ENCODE measurements around the gene TNPO2. TPM values are rescaled to one million over a fixed set of nuclear protein-coding genes. Genes with fewer than 3 reads are reported as not detected.
"Not testable (repeated sequence)": the region's sequence is repeated elsewhere in the genome, so short reads cannot be mapped to it uniquely, and the experiment has no call there.

TNPO2 gene
- total RNA-seq, 1 experiment from 2014 or later: 26.1 TPM

- no peak overlapping the region for H3K4me2 ChIP-seq (ENCODE audit: low read depth, low read length, poor library complexity, severe bottlenecking)
These were observed 7.6 kb upstream of the TNPO2 start for GRCh38 chr19:12731337-12731736.

GRCh38 chr19:12730064-12730463, 6.3 kb upstream of the TNPO2 start:
- Histone ChIP-seq H3K4me3 (ENCODE audit: low read length) (no peak overlapping the region), H3K9me2 (replicated peaks; ENCODE audit: insufficient read depth, low read length) (no peaks in the 10 kb centered on the region), H3K9ac (ENCODE audit: low read length) (no peak overlapping the region), H3K79me2 (ENCODE audit: low read length) (peaks cover 47% of the 10 kb centered on the region), H3K27me3 (ENCODE audit: low read length) (no peaks in the 10 kb centered on the region), H3K36me3 (ENCODE audit: insufficient read depth, low read length) (peaks cover 25% of the 10 kb centered on the region), H3K4me1 (ENCODE audit: low read length) (peaks cover 55% of the 10 kb centered on the region), H4K20me1 (ENCODE audit: insufficient read depth, low read depth, low read length) (peaks cover 33% of the 10 kb centered on the region), H3K4me2 (ENCODE audit: low read depth, low read length, poor library complexity, severe bottlenecking) (no peak overlapping the region), H3K27ac (ENCODE audit: low read length) (0 out of 2 replicates have a peak overlapping the region, but pooled peaks have one; percentile 30), H2AFZ (ENCODE audit: low read length) (no peak overlapping the region), H3K9me3 (ENCODE audit: low read length) (no peaks in the 10 kb centered on the region)
- DNase-seq: peak; percentile 68

More at GRCh38 chr19:12731337-12731736, 7.6 kb upstream of the TNPO2 start:
- H3K9me2 ChIP-seq (replicated peaks; ENCODE audit: insufficient read depth, low read length): no peaks in the 10 kb centered on the region
- H3K4me1 ChIP-seq (ENCODE audit: low read length): peaks cover 51% of the 10 kb centered on the region
- H3K9me3 ChIP-seq (ENCODE audit: low read length): no peaks in the 10 kb centered on the region
- peaks cover 33% of the 10 kb centered on the region for H4K20me1 ChIP-seq (ENCODE audit: insufficient read depth, low read depth, low read length)
- H3K36me3 ChIP-seq (ENCODE audit: insufficient read depth, low read length): peaks cover 25% of the 10 kb centered on the region
- no peak overlapping the region for H3K27ac ChIP-seq (ENCODE audit: low read length)
- no peaks in the 10 kb centered on the region for H3K27me3 ChIP-seq (ENCODE audit: low read length)
- H2AFZ ChIP-seq (ENCODE audit: low read length): no peak overlapping the region
- no peak overlapping the region for H3K4me3 ChIP-seq (ENCODE audit: low read length)
- H3K79me2 ChIP-seq (ENCODE audit: low read length): peaks cover 47% of the 10 kb centered on the region
- DNase-seq: no peak
- no peak overlapping the region for H3K9ac ChIP-seq (ENCODE audit: low read length)

DNA sequence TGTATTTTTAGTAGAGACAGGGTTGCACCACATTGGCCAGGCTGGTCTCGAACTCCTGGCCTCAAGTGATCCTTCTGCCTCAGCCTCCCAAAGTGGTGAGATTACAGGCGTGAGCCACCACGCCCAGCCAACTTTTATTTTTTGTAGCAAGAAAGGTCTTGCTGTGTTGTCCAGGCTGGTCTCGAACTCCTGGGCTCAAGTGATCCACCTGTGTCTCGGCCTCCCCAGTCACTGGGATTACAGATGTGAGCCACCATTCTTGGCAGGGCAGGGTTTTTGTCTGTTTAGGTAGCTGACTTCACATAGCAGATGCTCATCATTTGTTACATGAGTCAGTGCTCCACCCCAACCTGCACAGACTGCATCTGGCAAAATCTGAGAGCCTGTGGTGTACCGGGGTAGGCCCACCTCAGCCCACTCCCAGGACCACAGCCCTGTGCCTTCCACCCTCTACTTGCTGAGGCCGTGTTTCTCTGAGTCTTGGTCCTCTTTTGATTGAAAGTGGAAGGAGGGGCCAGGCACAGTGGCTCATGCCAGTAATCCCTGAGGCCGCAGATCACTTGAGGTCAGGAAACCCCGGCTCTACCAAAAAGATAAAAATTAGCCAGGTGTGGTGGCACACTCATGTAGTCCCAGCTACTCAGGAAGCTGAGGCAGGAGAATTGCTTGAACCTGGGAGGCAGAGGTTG, 4.2 kb upstream of the TNPO2 start:
- peaks cover 59% of the 10 kb centered on the region for H3K4me1 ChIP-seq (ENCODE audit: low read length)
- no peak overlapping the region for H3K4me2 ChIP-seq (ENCODE audit: low read depth, low read length, poor library complexity, severe bottlenecking)
- no peak overlapping the region for H3K4me3 ChIP-seq (ENCODE audit: low read length)
- no peaks in the 10 kb centered on the region for H3K27me3 ChIP-seq (ENCODE audit: low read length)
- no peak overlapping the region for H3K9ac ChIP-seq (ENCODE audit: low read length)
- peak overlapping the region; percentile 82; the same call in 1 of the 2 replicates for H3K27ac ChIP-seq (ENCODE audit: low read length)
- no peak for DNase-seq
- H3K9me3 ChIP-seq (ENCODE audit: low read length): no peaks in the 10 kb centered on the region
- peaks cover 40% of the 10 kb centered on the region for H3K79me2 ChIP-seq (ENCODE audit: low read length)
- H2AFZ ChIP-seq (ENCODE audit: low read length): no peak overlapping the region
- H3K9me2 ChIP-seq (replicated peaks; ENCODE audit: insufficient read depth, low read length): no peaks in the 10 kb centered on the region
- peaks cover 25% of the 10 kb centered on the region for H3K36me3 ChIP-seq (ENCODE audit: insufficient read depth, low read length)
- peaks cover 21% of the 10 kb centered on the region for H4K20me1 ChIP-seq (ENCODE audit: insufficient read depth, low read depth, low read length)

GRCh38 chr19:12726988-12727316, 3.2 kb upstream of the TNPO2 start:
- Histone ChIP-seq H3K79me2 (ENCODE audit: low read length) (peaks cover 37% of the 10 kb centered on the region), H4K20me1 (ENCODE audit: insufficient read depth, low read depth, low read length) (peaks cover 13% of the 10 kb centered on the region; the same call in 1 of the 2 replicates), H3K27me3 (ENCODE audit: low read length) (no peaks in the 10 kb centered on the region), H3K9me3 (ENCODE audit: low read length) (no peaks in the 10 kb centered on the region), H3K9ac (ENCODE audit: low read length) (peak overlapping the region; percentile 33; the same call in 1 of the 2 replicates), H3K36me3 (ENCODE audit: insufficient read depth, low read length) (peaks cover 22% of the 10 kb centered on the region), H3K4me3 (ENCODE audit: low read length) (no peak overlapping the region), H3K4me1 (ENCODE audit: low read length) (peaks cover 50% of the 10 kb centered on the region), H3K4me2 (ENCODE audit: low read depth, low read length, poor library complexity, severe bottlenecking) (peak overlapping the region; percentile 13), H3K27ac (ENCODE audit: low read length) (peak overlapping the region; percentile 82), H3K9me2 (replicated peaks; ENCODE audit: insufficient read depth, low read length) (no peaks in the 10 kb centered on the region), H2AFZ (ENCODE audit: low read length) (no peak overlapping the region)
- DNase-seq: no peak

DNA sequence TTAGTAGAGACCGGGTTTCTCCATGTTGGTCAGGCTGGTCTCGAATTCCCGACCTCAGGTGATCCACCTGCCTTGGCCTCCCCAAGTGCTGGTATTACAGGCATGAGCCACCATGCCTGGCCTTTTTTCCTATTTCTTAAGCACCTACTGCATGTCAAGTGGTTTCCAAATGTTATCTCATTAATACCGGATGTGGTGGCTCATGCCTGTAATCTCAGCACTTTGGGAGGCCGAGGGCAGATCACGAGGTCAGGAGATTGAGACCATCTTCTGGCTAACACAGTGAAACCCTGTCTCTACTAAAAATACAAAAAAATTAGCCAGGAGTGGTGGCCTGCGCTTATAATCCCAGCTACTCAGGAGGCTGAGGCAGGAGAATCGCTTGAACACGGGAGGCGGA, 1.9 kb upstream of the TNPO2 start:
- H3K9me2 ChIP-seq (replicated peaks; ENCODE audit: insufficient read depth, low read length); H3K4me2 ChIP-seq (ENCODE audit: low read depth, low read length, poor library complexity, severe bottlenecking); DNase-seq; H3K4me3 ChIP-seq (ENCODE audit: low read length); H3K9me3 ChIP-seq (ENCODE audit: low read length); H3K9ac ChIP-seq (ENCODE audit: low read length); H3K27me3 ChIP-seq (ENCODE audit: low read length); H2AFZ ChIP-seq (ENCODE audit: low read length): not testable (repeated sequence)
- H3K27ac ChIP-seq (ENCODE audit: low read length): peak overlapping the region; percentile 82; the same call in 1 of the 2 replicates
- peaks cover 52% of the 10 kb centered on the region for H3K4me1 ChIP-seq (ENCODE audit: low read length)
- H3K79me2 ChIP-seq (ENCODE audit: low read length): peaks cover 38% of the 10 kb centered on the region
- peaks cover 12% of the 10 kb centered on the region; the same call in 1 of the 2 replicates for H4K20me1 ChIP-seq (ENCODE audit: insufficient read depth, low read depth, low read length)
- H3K36me3 ChIP-seq (ENCODE audit: insufficient read depth, low read length): peaks cover 23% of the 10 kb centered on the region

GRCh38 chr19:12723381-12723640, 421 bp downstream of the TNPO2 start:
- H3K4me1 ChIP-seq (ENCODE audit: low read length): peaks cover 46% of the 10 kb centered on the region
- peak overlapping the region; percentile 87 for H3K4me2 ChIP-seq (ENCODE audit: low read depth, low read length, poor library complexity, severe bottlenecking)
- H3K79me2 ChIP-seq (ENCODE audit: low read length): peaks cover 52% of the 10 kb centered on the region
- H2AFZ ChIP-seq (ENCODE audit: low read length): no peak overlapping the region
- no peaks in the 10 kb centered on the region for H3K9me3 ChIP-seq (ENCODE audit: low read length)
- no peaks in the 10 kb centered on the region for H3K27me3 ChIP-seq (ENCODE audit: low read length)
- H3K27ac ChIP-seq (ENCODE audit: low read length): peak overlapping the region; percentile 74
- no peaks in the 10 kb centered on the region for H3K9me2 ChIP-seq (replicated peaks; ENCODE audit: insufficient read depth, low read length)
- H3K9ac ChIP-seq (ENCODE audit: low read length): peak overlapping the region; percentile 82
- peak; percentile 75 for DNase-seq
- peak overlapping the region; percentile 98 for H3K4me3 ChIP-seq (ENCODE audit: low read length)
- H3K36me3 ChIP-seq (ENCODE audit: insufficient read depth, low read length): peaks cover 19% of the 10 kb centered on the region
- peaks cover 21% of the 10 kb centered on the region; the same call in 1 of the 2 replicates for H4K20me1 ChIP-seq (ENCODE audit: insufficient read depth, low read depth, low read length)

DNA sequence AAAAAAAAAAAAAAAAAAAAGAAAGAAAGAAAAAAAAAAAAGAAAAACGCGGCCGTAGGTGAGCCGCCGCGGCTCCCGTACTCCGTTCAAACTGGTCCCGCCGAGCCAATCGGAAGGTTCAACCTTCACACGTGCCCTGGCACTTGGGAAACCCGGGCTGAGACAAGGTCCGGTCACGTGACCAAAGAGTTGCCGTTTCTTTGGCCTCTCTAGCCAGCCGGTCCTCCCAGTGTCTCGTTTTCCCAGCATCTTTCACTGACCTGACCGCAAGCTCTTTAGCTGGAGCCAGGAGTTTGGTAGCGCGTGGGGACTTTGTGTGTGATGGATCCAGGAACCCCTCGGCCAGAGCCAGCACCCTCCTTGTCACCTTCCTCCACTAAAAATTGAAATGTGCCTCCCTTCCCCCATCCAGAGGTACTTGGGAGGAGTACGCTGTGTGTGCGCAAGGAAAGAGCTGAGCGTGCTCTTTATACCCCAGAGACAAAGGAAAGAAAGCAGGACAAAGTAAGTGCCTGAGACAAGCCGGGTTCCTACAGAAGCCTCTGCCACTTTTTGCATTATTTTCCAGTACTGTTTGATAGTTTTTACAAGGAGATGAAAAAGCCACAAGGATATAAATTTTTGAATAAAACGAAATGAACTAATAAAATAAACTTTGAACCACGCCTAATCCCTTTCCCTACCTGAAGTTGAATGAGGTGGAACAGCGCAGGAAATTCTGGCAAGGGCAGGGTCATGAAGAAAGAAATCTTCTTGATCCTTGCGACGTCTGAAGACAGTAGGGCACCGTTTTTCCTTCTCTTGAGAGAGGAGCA, 959 bp downstream of the TNPO2 start:
- H3K79me2 ChIP-seq (ENCODE audit: low read length): peaks cover 53% of the 10 kb centered on the region
- peak; percentile 99 for DNase-seq
- H3K9me2 ChIP-seq (replicated peaks; ENCODE audit: insufficient read depth, low read length): no peaks in the 10 kb centered on the region
- H4K20me1 ChIP-seq (ENCODE audit: insufficient read depth, low read depth, low read length): peaks cover 21% of the 10 kb centered on the region; the same call in 1 of the 2 replicates
- peaks cover 16% of the 10 kb centered on the region; the same call in 1 of the 2 replicates for H3K36me3 ChIP-seq (ENCODE audit: insufficient read depth, low read length)
- H3K9ac ChIP-seq (ENCODE audit: low read length): peak overlapping the region; percentile 98
- peak overlapping the region; percentile 82 for H3K27ac ChIP-seq (ENCODE audit: low read length)
- peak overlapping the region; percentile 98 for H3K4me3 ChIP-seq (ENCODE audit: low read length)
- 0 out of 2 replicates have a peak overlapping the region, but pooled peaks have one; percentile 12 for H2AFZ ChIP-seq (ENCODE audit: low read length)
- peaks cover 44% of the 10 kb centered on the region for H3K4me1 ChIP-seq (ENCODE audit: low read length)
- peak overlapping the region; percentile 87 for H3K4me2 ChIP-seq (ENCODE audit: low read depth, low read length, poor library complexity, severe bottlenecking)
- no peaks in the 10 kb centered on the region for H3K9me3 ChIP-seq (ENCODE audit: low read length)
- H3K27me3 ChIP-seq (ENCODE audit: low read length): no peaks in the 10 kb centered on the region

Data from Karpas-422 (cell line).